Measurements from ENCODE around the gene THSD4. TPM values are rescaled to one million over a fixed set of nuclear protein-coding genes. Genes with fewer than 3 reads are reported as not detected.

The THSD4 gene
- total RNA-seq, 1 donor from 2014 or later, result not detected

DNA sequence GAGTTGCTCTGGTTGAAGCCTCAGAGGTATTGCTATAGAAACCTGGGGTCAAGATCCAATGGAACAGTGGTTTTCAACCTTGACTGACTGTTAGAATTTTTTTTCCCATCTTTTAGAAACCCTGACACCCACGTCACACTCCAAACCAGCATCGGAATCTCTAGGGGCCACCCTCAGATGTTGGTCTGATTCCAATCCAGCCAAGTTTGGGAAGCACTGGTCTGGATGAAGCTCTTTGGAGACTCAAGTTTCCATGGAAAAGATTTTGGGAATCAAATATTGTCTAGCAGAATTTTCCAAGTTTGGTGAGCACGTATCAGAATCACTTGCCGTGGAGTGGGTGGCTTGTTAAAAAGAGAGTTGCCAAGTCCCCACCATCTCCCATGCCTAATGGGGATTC, 103.8 kb downstream of the THSD4 start:
- Mint-ChIP-seq H3K27me3 (ENCODE audit: low read depth) (no peaks in the 10 kb centered on the region), H3K4me1 (ENCODE audit: low read depth) (no peaks in the 10 kb centered on the region), H3K4me3 (ENCODE audit: low read depth) (no peak overlapping the region), H3K36me3 (ENCODE audit: low read depth) (no peaks in the 10 kb centered on the region), H3K9me3 (no peaks in the 10 kb centered on the region), H3K27ac (no peak overlapping the region)
- intact Hi-C loops (cut with micrococcal nuclease), result no loop called here
- DNase-seq (ENCODE audit: low spot score), result no peak

DNA sequence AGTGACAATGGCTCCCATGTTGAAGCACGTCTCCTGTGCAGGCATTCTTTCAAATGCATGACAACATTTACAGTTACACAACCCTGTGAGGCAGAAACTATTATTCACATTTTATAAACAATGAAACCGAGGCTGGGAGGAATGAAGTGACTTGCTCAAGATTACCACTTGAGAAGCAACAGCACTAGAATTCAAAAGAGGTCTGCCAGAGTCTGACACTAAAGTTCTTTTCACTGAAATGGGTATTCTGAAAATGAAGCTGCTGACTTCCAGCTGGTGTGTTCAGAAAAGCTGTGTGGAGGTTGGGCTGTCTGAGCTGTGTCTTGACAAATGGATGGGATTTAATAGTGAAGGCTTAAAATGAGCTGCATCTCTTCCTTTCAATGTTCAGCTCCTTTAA, 104.4 kb downstream of the THSD4 start:
- Mint-ChIP-seq H3K27me3 (ENCODE audit: low read depth) (no peaks in the 10 kb centered on the region), H3K27ac (no peak overlapping the region), H3K9me3 (no peaks in the 10 kb centered on the region), H3K4me3 (ENCODE audit: low read depth) (no peak overlapping the region), H3K4me1 (ENCODE audit: low read depth) (no peaks in the 10 kb centered on the region), H3K36me3 (ENCODE audit: low read depth) (no peaks in the 10 kb centered on the region)
- DNase-seq (ENCODE audit: low spot score), result no peak
- intact Hi-C loops (cut with micrococcal nuclease), result no loop called here

GRCh38 chr15:71220828-71221227, 105.6 kb downstream of the THSD4 start:
- Mint-ChIP-seq H3K36me3 (ENCODE audit: low read depth) (no peaks in the 10 kb centered on the region), H3K27me3 (ENCODE audit: low read depth) (no peaks in the 10 kb centered on the region), H3K4me3 (ENCODE audit: low read depth) (no peak overlapping the region), H3K4me1 (ENCODE audit: low read depth) (no peaks in the 10 kb centered on the region), H3K27ac (no peak overlapping the region), H3K9me3 (no peaks in the 10 kb centered on the region)
- intact Hi-C loops (cut with micrococcal nuclease), result no loop called here
- no peak for DNase-seq (ENCODE audit: low spot score)

DNA sequence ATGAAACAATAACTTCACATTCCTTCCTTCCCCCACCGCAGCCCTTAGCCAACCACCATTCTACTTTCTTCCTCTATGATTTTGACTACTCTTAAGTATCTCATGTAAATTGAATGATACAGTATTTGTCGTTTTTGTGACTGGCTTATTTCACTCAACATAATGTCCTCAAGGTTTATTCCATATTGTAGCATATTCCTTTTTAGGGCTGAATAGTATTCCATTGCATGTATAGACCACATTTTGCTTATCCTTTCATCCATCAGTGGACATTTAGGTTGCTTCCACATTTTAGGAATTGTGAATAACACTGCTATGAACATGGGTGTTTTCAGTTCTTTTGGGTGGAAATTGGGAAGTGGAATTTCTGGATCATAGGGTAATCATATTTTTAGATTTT, 106.1 kb downstream of the THSD4 start:
- DNase-seq (ENCODE audit: low spot score), result no peak
- intact Hi-C loops (cut with micrococcal nuclease), result no loop called here
- H3K36me3 Mint-ChIP-seq (ENCODE audit: low read depth), result no peaks in the 10 kb centered on the region
- H3K27me3 Mint-ChIP-seq (ENCODE audit: low read depth), result no peaks in the 10 kb centered on the region
- H3K27ac Mint-ChIP-seq, result no peak overlapping the region
- H3K4me1 Mint-ChIP-seq (ENCODE audit: low read depth), result no peaks in the 10 kb centered on the region
- no peak overlapping the region for H3K4me3 Mint-ChIP-seq (ENCODE audit: low read depth)
- no peaks in the 10 kb centered on the region for H3K9me3 Mint-ChIP-seq

GRCh38 chr15:71223516-71223915, 108.2 kb downstream of the THSD4 start:
- Mint-ChIP-seq H3K4me3 (ENCODE audit: low read depth) (no peak overlapping the region), H3K9me3 (no peaks in the 10 kb centered on the region), H3K27me3 (ENCODE audit: low read depth) (no peaks in the 10 kb centered on the region), H3K36me3 (ENCODE audit: low read depth) (no peaks in the 10 kb centered on the region), H3K27ac (no peak overlapping the region), H3K4me1 (ENCODE audit: low read depth) (no peaks in the 10 kb centered on the region)
- no peak for DNase-seq (ENCODE audit: low spot score)
- intact Hi-C loops (cut with micrococcal nuclease), result no loop called here

- H3K4me3 Mint-ChIP-seq (ENCODE audit: low read depth), result no peak overlapping the region
- H3K27ac Mint-ChIP-seq, result no peak overlapping the region
- intact Hi-C loops (cut with micrococcal nuclease), result no loop called here
- no peak for DNase-seq (ENCODE audit: low spot score)
- H3K27me3 Mint-ChIP-seq (ENCODE audit: low read depth), result no peaks in the 10 kb centered on the region
- H3K36me3 Mint-ChIP-seq (ENCODE audit: low read depth), result no peaks in the 10 kb centered on the region
- H3K9me3 Mint-ChIP-seq, result no peaks in the 10 kb centered on the region
- H3K4me1 Mint-ChIP-seq (ENCODE audit: low read depth), result no peaks in the 10 kb centered on the region
Measured at GRCh38 chr15:71224024-71224423, 108.8 kb downstream of the THSD4 start.

DNA sequence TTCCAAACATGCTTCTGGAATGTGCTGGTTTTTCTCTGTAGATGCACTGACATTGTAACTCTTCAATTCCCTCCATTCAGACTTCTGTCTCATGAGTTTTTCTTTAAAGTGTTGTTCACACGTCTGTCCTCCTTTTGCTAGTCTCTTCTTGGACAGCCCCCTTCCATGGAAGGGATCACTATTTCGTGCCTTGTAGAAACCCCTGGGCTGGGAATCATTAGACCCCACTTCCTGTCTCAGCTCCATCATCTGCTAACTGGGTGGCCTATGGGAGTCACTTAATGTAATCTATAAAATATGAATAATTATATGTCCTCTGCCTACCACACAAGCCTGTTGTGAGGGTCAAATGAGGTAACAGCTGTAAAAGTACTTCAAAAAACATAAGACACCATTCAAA, 110.6 kb downstream of the THSD4 start:
- intact Hi-C loops (cut with micrococcal nuclease), result no loop called here
- no peak overlapping the region for H3K4me3 Mint-ChIP-seq (ENCODE audit: low read depth)
- no peaks in the 10 kb centered on the region for H3K9me3 Mint-ChIP-seq
- no peaks in the 10 kb centered on the region for H3K36me3 Mint-ChIP-seq (ENCODE audit: low read depth)
- H3K4me1 Mint-ChIP-seq (ENCODE audit: low read depth), result no peaks in the 10 kb centered on the region
- H3K27ac Mint-ChIP-seq, result no peak overlapping the region
- H3K27me3 Mint-ChIP-seq (ENCODE audit: low read depth), result no peaks in the 10 kb centered on the region
- DNase-seq (ENCODE audit: low spot score), result no peak

DNA sequence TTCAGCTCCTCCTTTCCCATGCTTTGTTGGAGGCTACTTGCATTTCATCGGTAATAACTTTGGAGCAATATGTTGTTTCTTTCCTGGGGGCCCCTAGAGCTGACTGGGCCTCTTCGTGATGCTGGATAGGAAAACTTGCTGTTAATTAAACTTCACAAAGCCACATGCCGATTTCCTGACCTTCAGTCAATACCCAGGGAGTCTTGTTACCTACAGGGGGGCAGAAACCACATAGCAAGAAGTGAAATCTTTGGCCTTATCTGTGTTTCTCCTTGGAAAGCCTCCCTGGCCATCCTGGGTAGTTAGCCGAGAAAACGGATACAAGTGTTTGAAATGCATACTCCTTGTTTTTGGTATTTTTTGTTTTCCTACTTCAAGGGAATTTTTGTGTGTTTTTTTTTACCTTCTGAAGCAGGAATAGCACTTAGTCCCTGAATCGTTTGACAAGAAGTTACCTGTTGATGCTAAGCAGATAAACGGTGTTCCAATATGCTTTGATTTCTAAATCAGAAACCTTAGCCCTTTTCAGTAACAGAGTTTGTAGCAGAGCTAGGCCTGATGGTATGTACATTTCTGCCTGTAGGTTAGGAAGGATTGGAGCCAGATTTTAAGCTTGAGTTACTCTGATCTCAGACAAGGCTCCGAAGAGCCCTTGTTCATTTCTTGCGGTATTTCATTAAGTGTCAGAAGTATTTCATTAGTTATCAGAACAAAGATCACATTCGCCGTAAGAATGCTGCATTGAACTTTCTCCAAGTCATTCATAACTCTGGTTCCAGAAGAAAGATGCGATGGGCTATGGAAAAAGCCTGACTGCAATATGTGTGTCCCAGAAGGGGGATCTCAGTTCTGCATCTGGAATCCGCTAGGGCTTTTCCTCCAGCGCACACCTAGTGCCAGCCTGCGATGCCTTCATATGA, 111.5 kb downstream of the THSD4 start:
- no peak for DNase-seq (ENCODE audit: low spot score)
- Mint-ChIP-seq H3K4me1 (ENCODE audit: low read depth) (no peaks in the 10 kb centered on the region), H3K36me3 (ENCODE audit: low read depth) (no peaks in the 10 kb centered on the region), H3K9me3 (no peaks in the 10 kb centered on the region), H3K4me3 (ENCODE audit: low read depth) (no peak overlapping the region), H3K27me3 (ENCODE audit: low read depth) (no peaks in the 10 kb centered on the region), H3K27ac (no peak overlapping the region)
- intact Hi-C loops (cut with micrococcal nuclease), result no loop called here

- no peak overlapping the region for H3K4me3 Mint-ChIP-seq (ENCODE audit: low read depth)
- no peaks in the 10 kb centered on the region for H3K9me3 Mint-ChIP-seq
- intact Hi-C loops (cut with micrococcal nuclease), result no loop called here
- no peak overlapping the region for H3K27ac Mint-ChIP-seq
- no peaks in the 10 kb centered on the region for H3K27me3 Mint-ChIP-seq (ENCODE audit: low read depth)
- no peak for DNase-seq (ENCODE audit: low spot score)
- no peaks in the 10 kb centered on the region for H3K36me3 Mint-ChIP-seq (ENCODE audit: low read depth)
- no peaks in the 10 kb centered on the region for H3K4me1 Mint-ChIP-seq (ENCODE audit: low read depth)
Measured at GRCh38 chr15:71228403-71228802, 113.1 kb downstream of the THSD4 start.

DNA sequence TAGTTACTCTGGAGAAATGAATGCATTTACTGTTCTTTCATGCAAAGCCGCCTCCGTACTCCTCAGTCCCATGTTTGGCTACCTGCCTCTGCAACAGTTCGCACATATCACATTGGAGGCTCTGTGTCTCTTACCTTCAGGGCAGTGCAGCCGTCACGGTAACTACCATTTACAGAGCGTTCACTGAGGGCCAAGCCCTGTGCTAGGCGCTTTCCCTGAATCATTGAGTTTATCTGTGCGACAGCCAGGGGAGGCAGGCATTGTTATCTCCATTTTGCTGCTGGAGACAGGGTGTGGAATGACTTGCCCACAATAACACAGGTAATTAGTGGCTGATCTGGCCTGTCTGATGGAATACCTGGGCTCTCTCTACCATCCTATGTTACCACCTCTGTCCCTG, 115.0 kb downstream of the THSD4 start:
- no peak overlapping the region for H3K27ac Mint-ChIP-seq
- H3K9me3 Mint-ChIP-seq, result no peaks in the 10 kb centered on the region
- no peaks in the 10 kb centered on the region for H3K36me3 Mint-ChIP-seq (ENCODE audit: low read depth)
- no peaks in the 10 kb centered on the region for H3K4me1 Mint-ChIP-seq (ENCODE audit: low read depth)
- no peak overlapping the region for H3K4me3 Mint-ChIP-seq (ENCODE audit: low read depth)
- no peak for DNase-seq (ENCODE audit: low spot score)
- no peaks in the 10 kb centered on the region for H3K27me3 Mint-ChIP-seq (ENCODE audit: low read depth)
- intact Hi-C loops (cut with micrococcal nuclease), result no loop called here

DNA sequence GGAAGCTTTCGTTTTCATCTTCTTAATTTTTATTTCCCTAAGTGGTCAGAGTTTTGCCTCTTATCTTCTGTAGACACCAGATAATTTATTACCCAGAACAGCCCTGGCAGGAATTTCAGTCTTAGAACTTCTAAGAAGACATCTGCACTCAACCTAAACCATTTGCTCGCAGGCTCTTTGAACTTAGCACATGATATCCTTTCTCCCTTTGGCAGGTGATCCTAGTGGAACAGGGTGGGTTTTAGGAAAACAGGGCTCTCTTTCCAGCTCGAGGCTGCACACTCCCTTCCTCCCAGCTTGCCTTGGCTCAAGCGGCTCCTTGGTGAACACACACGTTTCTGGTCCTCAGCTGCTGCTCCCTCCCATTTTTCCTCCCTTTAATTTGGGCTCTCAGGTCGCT, 116.5 kb downstream of the THSD4 start:
- H3K27ac Mint-ChIP-seq, result no peak overlapping the region
- no peaks in the 10 kb centered on the region for H3K9me3 Mint-ChIP-seq
- H3K4me3 Mint-ChIP-seq (ENCODE audit: low read depth), result no peak overlapping the region
- H3K36me3 Mint-ChIP-seq (ENCODE audit: low read depth), result no peaks in the 10 kb centered on the region
- no peak for DNase-seq (ENCODE audit: low spot score)
- H3K4me1 Mint-ChIP-seq (ENCODE audit: low read depth), result no peaks in the 10 kb centered on the region
- H3K27me3 Mint-ChIP-seq (ENCODE audit: low read depth), result no peaks in the 10 kb centered on the region
- intact Hi-C loops (cut with micrococcal nuclease), result no loop called here

DNA sequence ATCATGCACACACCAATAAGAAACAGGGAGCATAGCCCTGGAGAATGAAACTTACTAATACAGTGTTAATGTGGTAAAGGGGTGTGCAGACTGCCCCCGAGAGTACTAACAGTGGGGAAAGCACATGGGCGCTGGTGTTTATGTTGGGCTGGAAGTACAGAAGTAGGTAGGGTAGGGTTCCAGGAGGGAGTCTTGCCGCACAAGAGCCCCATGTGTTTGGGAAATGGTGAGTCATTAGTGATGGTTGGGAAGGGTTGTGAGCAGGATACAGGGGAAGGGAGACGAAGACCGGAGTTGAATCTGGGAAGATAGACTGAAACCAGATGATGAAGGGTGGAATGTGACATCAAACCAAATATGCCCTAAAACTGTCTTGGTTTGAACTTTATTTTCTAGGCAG, 117.1 kb downstream of the THSD4 start:
- Mint-ChIP-seq H3K4me1 (ENCODE audit: low read depth) (no peaks in the 10 kb centered on the region), H3K36me3 (ENCODE audit: low read depth) (no peaks in the 10 kb centered on the region), H3K4me3 (ENCODE audit: low read depth) (no peak overlapping the region), H3K9me3 (no peaks in the 10 kb centered on the region), H3K27me3 (ENCODE audit: low read depth) (no peaks in the 10 kb centered on the region), H3K27ac (no peak overlapping the region)
- intact Hi-C loops (cut with micrococcal nuclease), result no loop called here
- DNase-seq (ENCODE audit: low spot score), result no peak

DNA sequence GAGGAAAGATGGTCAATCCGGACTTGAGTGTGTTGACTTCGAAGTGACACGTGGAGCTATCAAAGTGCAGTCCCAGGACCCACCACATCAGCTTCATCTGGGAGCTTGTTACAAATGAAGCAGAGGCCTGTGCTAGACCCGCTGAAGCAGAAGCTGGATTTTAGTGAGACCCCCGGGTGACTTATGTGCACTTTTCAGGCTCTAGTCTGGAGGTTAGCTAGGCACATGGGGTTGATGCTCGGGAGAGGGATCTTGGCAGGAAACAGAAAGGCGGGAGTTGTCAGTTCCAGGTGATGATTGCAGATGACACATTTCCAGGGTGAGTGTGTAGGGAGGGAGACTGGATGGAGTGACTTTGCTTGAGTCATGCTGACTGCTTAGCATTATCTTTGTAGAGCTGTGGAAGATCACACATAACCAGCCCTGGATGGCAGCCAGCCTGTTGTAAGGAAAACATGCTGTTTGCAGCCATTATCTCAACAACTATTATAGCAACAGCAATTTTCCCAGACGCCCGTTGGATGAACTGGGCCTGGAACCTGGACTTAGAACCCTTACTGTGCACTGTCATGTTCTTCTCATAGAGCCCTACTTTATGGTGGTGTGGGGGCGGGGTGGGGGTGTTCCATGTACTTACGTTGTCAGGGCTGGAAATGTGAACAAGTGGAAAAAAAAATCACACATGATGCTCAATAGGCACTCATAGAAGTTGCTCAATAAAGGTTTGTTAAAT, 122.4 kb downstream of the THSD4 start:
- Mint-ChIP-seq H3K36me3 (ENCODE audit: low read depth) (no peaks in the 10 kb centered on the region), H3K27ac (no peak overlapping the region), H3K4me3 (ENCODE audit: low read depth) (no peak overlapping the region), H3K9me3 (no peaks in the 10 kb centered on the region), H3K4me1 (ENCODE audit: low read depth) (no peaks in the 10 kb centered on the region), H3K27me3 (ENCODE audit: low read depth) (no peaks in the 10 kb centered on the region)
- DNase-seq (ENCODE audit: low spot score), result no peak
- intact Hi-C loops (cut with micrococcal nuclease), result no loop called here
